IMR-90 (cell line): ENCODE results near the gene PPIB. TPM values are rescaled to one million over a fixed set of nuclear protein-coding genes. Genes with fewer than 3 reads are reported as not detected.

Experiments used
- ATAC-seq: fragments of 200-7000 bp; cut with Tn5 transposase; 2 replicates; pipeline ENCODE4 v1.9.1; 2020; ENCODE audit warnings: low read depth, mild to moderate bottlenecking, moderate library complexity
- BruUV-seq: library from RNA; stranded (reverse); fragments of 400-500 nt; replicated peaks from 2 replicates; lab custom pipeline; 2021; lab: Mats Ljungman, UMichigan
- CTCF ChIA-PET: fragments of 300-600 bp; formaldehyde crosslinking; extraction: SDS; loops from one replicate; lab custom pipeline; 2021; ENCODE audit warnings: antibody characterized with exemption; lab: Yijun Ruan, JAX
- POLR2A ChIA-PET: fragments of 300-600 bp; sonication (Branson Sonifier 250); formaldehyde crosslinking; loops from one replicate; lab custom pipeline; 2022; ENCODE audit warnings: antibody characterized with exemption; ENCODE audit not compliant: unreplicated experiment; lab: Charles Lee
- DNase-seq: peaks from one replicate; pipeline ENCODE4 v3.0.0; 2013
- H2AFZ ChIP-seq: replicated peaks from 2 replicates; pipeline ENCODE3; 2013; ENCODE audit warnings: low read length, mild to moderate bottlenecking; ENCODE audit not compliant: poor library complexity
- H2AK5ac ChIP-seq: 2 replicates; pipeline ENCODE4 v1.6.1; 2013; ENCODE audit warnings: low read depth, low read length, inconsistent platforms
- H2AK9ac ChIP-seq: replicated peaks from 2 replicates; pipeline ENCODE3; 2013; ENCODE audit warnings: mild to moderate bottlenecking, low read depth, low read length, moderate library complexity; ENCODE audit not compliant: poor library complexity
- H2BK120ac ChIP-seq: 2 replicates; pipeline ENCODE4 v1.6.1; 2013; ENCODE audit warnings: low read depth, low read length, inconsistent platforms
- H2BK15ac ChIP-seq: 3 replicates; pipeline ENCODE4 v1.6.1; 2013; ENCODE audit warnings: low read depth, low read length, inconsistent platforms
- H2BK20ac ChIP-seq: 2 replicates; pipeline ENCODE4 v1.6.1; 2013; ENCODE audit warnings: low read depth, mild to moderate bottlenecking, inconsistent platforms, low read length, moderate library complexity
- H2BK5ac ChIP-seq: 2 replicates; pipeline ENCODE4 v1.6.1; 2013; ENCODE audit warnings: mild to moderate bottlenecking, low read depth, low read length, inconsistent platforms; ENCODE audit not compliant: poor library complexity, severe bottlenecking
- H3K14ac ChIP-seq: replicated peaks from 2 replicates; pipeline ENCODE4 v1.6.1; 2013; ENCODE audit warnings: low read depth, low read length, inconsistent platforms
- H3K18ac ChIP-seq: 2 replicates; pipeline ENCODE4 v1.6.1; 2013; ENCODE audit warnings: low read depth, low read length, control low read depth
- H3K23ac ChIP-seq: 2 replicates; pipeline ENCODE4 v1.6.1; 2013; ENCODE audit warnings: low read depth, low read length, inconsistent platforms
- H3K27ac ChIP-seq: 2 replicates; pipeline ENCODE4 v1.5.1; 2013; ENCODE audit warnings: mild to moderate bottlenecking, control low read depth, low read length; ENCODE audit not compliant: insufficient read depth
- H3K27me3 ChIP-seq: 2 replicates; pipeline ENCODE4 v1.6.1; 2013; ENCODE audit warnings: low read length; ENCODE audit not compliant: control insufficient read depth, insufficient read depth
- H3K36me3 ChIP-seq: 2 replicates; pipeline ENCODE4 v1.6.1; 2013; ENCODE audit warnings: low read length, mixed read lengths; ENCODE audit not compliant: control insufficient read depth, insufficient read depth
- H3K4ac ChIP-seq: 2 replicates; pipeline ENCODE4 v1.6.1; 2013; ENCODE audit warnings: low read depth, low read length, inconsistent platforms
- H3K4me1 ChIP-seq: 2 replicates; pipeline ENCODE4 v1.6.1; 2013; ENCODE audit warnings: low read length, mixed read lengths; ENCODE audit not compliant: control insufficient read depth, insufficient read depth
- H3K4me2 ChIP-seq: 2 replicates; pipeline ENCODE4 v1.6.1; 2013; ENCODE audit warnings: low read depth, mild to moderate bottlenecking, control low read depth, low read length, moderate library complexity
- H3K4me3 ChIP-seq: 2 replicates; pipeline ENCODE4 v1.5.1; 2013; ENCODE audit warnings: low read depth, mild to moderate bottlenecking, control low read depth, low read length, moderate library complexity; ENCODE audit not compliant: insufficient read depth
- H3K56ac ChIP-seq: 2 replicates; pipeline ENCODE4 v1.6.1; 2013; ENCODE audit warnings: low read length, inconsistent platforms; ENCODE audit not compliant: insufficient read depth; ENCODE audit errors: extremely low read depth
- H3K79me1 ChIP-seq, 2 experiments: 2 replicates each; pipeline ENCODE4 v1.6.1; 2013; ENCODE audit warnings: low read length in 2 of 2, inconsistent platforms in 1 of 2, low read depth in 1 of 2
- H3K9ac ChIP-seq: 2 replicates; pipeline ENCODE4 v1.6.1; 2013; ENCODE audit warnings: low read depth, low read length, control low read depth
- H3K9me1 ChIP-seq: 2 replicates; pipeline ENCODE4 v1.6.1; 2013; ENCODE audit warnings: low read length, inconsistent platforms; ENCODE audit not compliant: insufficient read depth
- H3K9me3 ChIP-seq: 2 replicates; pipeline ENCODE4 v1.6.1; 2013; ENCODE audit warnings: low read length; ENCODE audit not compliant: control insufficient read depth, insufficient read depth
- H4K20me1 ChIP-seq: 2 replicates; pipeline ENCODE4 v1.6.1; 2013; ENCODE audit warnings: low read length, inconsistent platforms; ENCODE audit not compliant: insufficient read depth
- H4K5ac ChIP-seq: 2 replicates; pipeline ENCODE4 v1.6.1; 2013; ENCODE audit warnings: mild to moderate bottlenecking, low read depth, low read length, control low read depth
- H4K8ac ChIP-seq, 2 experiments: 2 replicates each; pipeline ENCODE4 v1.6.1; 2013; ENCODE audit warnings: low read depth in 2 of 2, low read length in 2 of 2, control low read depth in 1 of 2, inconsistent platforms in 1 of 2
- H4K91ac ChIP-seq: 2 replicates; pipeline ENCODE4 v1.6.1; 2013; ENCODE audit warnings: low read depth, low read length, inconsistent platforms; ENCODE audit not compliant: insufficient read depth
- CEBPB ChIP-seq: IDR thresholded peaks from 2 replicates; pipeline ENCODE4 v1.6.1; 2012; ENCODE audit warnings: low read depth, low read length, improper control_type of control experiment
- MAFK ChIP-seq: IDR thresholded peaks from 2 replicates; pipeline ENCODE4 v1.6.1; 2012; ENCODE audit warnings: low read depth, low read length, improper control_type of control experiment
- WGBS, 2 experiments: methylation state at CpG; one replicate each; pipeline versions ENCODE4 v1.1.5 to v1.1.7; 2013; ENCODE audit warnings: missing lambda C conversion rate in 2 of 2; ENCODE audit not compliant: insufficient read length in 1 of 2; ENCODE audit errors: extremely low coverage in 2 of 2; 5-methylcytosine and 5-hydroxymethylcytosine counted together
- dilution Hi-C: fragments of 300-500 bp; cut with HindIII; formaldehyde crosslinking; loops from one replicate; pipeline ENCODE4 v1.14.3; 2018; ENCODE audit warnings: low sequenced_read_pairs; ENCODE audit not compliant: unreplicated experiment
- in situ Hi-C: fragments of 300-500 bp; cut with MboI; formaldehyde crosslinking; loops from 3 replicates; pipeline ENCODE4 v1.14.3; 2019; ENCODE audit warnings: low sequenced_read_pairs, inconsistent platforms, mixed read lengths
- intact Hi-C: fragments of 100-400 bp; cut with micrococcal nuclease; formaldehyde crosslinking; loops from 2 replicates; pipeline ENCODE4 v1.10.0; 2022
- polyA plus RNA-seq, 3 experiments: library from polyadenylated mRNA; depleted of rRNA; stranded (reverse); fragments of >200 nt; gene quantifications; 2 replicates each; pipeline ENCODE4 v1.2.3, GENCODE V29; 2012; ENCODE audit warnings: low replicate concordance in 1 of 3
- total RNA-seq: library from RNA; depleted of rRNA; stranded (reverse); fragments of >200 nt; gene quantifications from 2 replicates; pipeline ENCODE4 v1.2.3, GENCODE V29; 2012

Gene PPIB
- total and polyA plus RNA-seq, 2 of the 4 experiments (the other 2 are of a cell fraction): 1,358 to 1,682 TPM

DNA sequence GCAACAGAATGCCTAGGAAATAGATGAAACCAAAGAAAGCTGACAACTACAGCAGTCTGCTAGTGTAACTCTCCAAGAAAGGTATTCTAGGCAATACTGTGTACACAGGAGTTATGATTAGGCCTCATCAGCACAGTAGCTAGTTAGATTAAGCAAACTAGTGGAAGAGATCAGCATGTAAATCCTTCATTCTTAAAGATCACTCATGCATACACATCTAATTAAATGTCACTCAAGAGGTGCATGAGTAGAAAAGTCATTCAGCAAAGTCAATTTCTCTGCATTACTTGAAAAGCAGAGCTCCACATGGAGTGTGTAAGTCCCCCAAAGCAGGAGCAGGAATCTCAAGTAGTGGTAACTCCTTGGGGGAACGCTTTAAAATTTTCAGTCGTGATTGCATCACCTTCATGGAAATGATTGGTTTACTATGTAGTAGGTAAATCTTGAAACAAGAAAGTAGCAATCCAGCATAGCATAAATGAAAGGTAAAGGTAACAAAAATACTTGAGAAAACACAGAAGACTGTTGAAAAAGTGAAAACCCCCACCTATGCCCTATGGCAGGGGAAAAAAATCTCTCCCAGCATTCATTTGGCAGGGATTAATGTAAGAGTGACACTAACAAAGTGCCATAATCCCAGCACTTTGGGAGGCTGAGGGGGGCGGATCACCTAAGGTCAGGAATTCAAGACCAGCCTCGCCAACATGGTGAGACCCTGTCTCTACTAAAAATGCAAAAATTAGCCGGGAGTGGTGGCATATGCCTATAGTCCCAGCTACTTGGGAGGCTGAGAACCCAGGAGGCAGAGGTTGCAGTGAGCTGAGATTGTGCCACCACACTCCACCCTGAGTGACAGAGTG, 29.4 kb upstream of the PPIB start:
- H3K79me1 ChIP-seq: peaks cover 0 to 4% of the 10 kb centered on the region in 2 experiments; a peak in 2 of 4 replicates
- intact Hi-C loops: no loop called here
- H3K4me3 ChIP-seq: no peak overlapping the region
- no peaks in the 10 kb centered on the region for H3K4me1 ChIP-seq
- in situ Hi-C loops: loop anchor here (25.0 kb wide), 1 partner anchor 470 kb away; no protein-coding TSS in a partner anchor
- H3K9ac ChIP-seq: no peak overlapping the region
- ChIA-PET CTCF (no interaction called here), POLR2A (no interaction called here)
- no peak overlapping the region for H3K14ac ChIP-seq
- H3K27me3 ChIP-seq: no peaks in the 10 kb centered on the region
- no peak overlapping the region for H3K4me2 ChIP-seq
- H4K8ac ChIP-seq: no peak overlapping the region
- no peak overlapping the region for H2BK5ac ChIP-seq
- H3K9me3 ChIP-seq: no peaks in the 10 kb centered on the region
- H3K4ac ChIP-seq: no peak overlapping the region
- WGBS, 2 experiments: no CpG with 5 or more reads among the region's 5 CpGs
- H4K5ac ChIP-seq: no peak overlapping the region
- TF ChIP-seq MAFK: no peak
- peak; percentile 61; the same call in 1 of the 2 replicates for TF ChIP-seq CEBPB
- no peak overlapping the region for H3K18ac ChIP-seq
- no peak overlapping the region for H3K23ac ChIP-seq
- dilution Hi-C loops: no loop called here
- no peak overlapping the region for H2AK9ac ChIP-seq
- H3K56ac ChIP-seq: no peak overlapping the region
- no TSS peak for BruUV-seq
- H3K36me3 ChIP-seq: peaks cover 7% of the 10 kb centered on the region
- DNase-seq (no peak), ATAC-seq (no peak; the same call in 1 of the 2 replicates)
- H3K27ac ChIP-seq: no peak overlapping the region
- H2BK15ac ChIP-seq: no peak overlapping the region
- no peak overlapping the region for H2AK5ac ChIP-seq
- no peak overlapping the region for H2BK120ac ChIP-seq
- H2AFZ ChIP-seq: no peak overlapping the region
- H3K9me1 ChIP-seq: no peaks in the 10 kb centered on the region; the same call in 1 of the 2 replicates
- H4K20me1 ChIP-seq: no peaks in the 10 kb centered on the region
- H2BK20ac ChIP-seq: no peak overlapping the region
- H4K91ac ChIP-seq: no peak overlapping the region
